ENCODE results near the gene TUBA4A.

DNA sequence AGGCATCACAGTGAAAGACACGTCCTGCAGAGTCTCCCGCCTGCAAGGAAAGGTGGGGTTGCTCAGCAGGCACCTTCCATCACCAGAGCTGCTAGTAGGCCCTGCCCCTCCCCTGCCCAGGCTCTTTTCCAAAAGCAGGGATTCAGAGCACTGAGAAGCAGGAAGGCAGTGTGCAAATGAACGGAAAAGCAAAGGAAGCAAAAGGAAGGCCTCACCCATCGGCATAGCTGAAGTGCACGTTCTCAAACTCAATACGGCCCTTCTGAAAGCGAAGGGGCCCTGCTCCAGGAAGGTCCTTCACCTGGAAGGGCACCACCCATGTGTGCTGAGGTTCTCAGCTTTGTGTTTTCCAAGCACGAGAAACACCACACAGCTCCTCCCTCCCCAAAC, 40.7 kb downstream of the TUBA4A start:
- no peak for TF ChIP-seq POLR2A (IDR thresholded peaks at IDR 0.05; ENCODE audit: low read depth, low read length)
- TF ChIP-seq TAF1 (IDR thresholded peaks at IDR 0.05; ENCODE audit: borderline replicate concordance, low read depth, low read length) = no peak

Measured in GM12892 (cell line).